T-helper 2 cell treated with Interferon-gamma antibody and Interleukin-4, amounts not matched to agents 100 ng/mL and 5 ng/mL, for 36 hours (primary cell): Measurements from ENCODE around the gene PLCH1. TPM values are rescaled to one million over a fixed set of nuclear protein-coding genes. Genes with fewer than 3 reads are reported as not detected.

Experiments
- intact Hi-C: fragments of 100-400 bp; cut with micrococcal nuclease; formaldehyde crosslinking; loops from one replicate; pipeline ENCODE4 v1.15.1; 2023
- total RNA-seq: library from RNA; stranded (reverse); gene quantifications from 2 replicates; pipeline ENCODE4 v1.2.3, GENCODE V29; 2022

Gene PLCH1
- total RNA-seq, 1 donor from 2014 or later = 0.80 TPM

DNA sequence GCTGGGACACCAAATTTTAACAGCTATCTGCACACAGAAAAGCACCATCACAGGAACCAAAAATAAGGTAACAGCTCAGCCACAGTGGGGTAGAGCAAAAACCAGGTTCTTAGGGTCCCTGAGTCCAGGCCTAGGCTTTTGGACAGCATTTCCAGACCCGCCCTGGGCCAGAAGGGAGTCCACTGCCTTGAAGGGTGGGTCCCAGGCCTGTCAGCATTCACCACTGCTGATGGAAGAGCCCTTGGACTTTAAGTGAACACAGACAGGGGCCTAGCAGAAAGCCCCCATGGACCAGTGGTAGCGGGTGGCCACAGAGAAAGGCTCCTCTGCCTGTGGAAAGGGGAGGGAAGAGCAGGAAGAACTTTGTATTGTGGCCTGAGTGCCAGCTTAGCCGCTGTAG, 56.4 kb downstream of the PLCH1 start:
- intact Hi-C loops = no loop called here

DNA sequence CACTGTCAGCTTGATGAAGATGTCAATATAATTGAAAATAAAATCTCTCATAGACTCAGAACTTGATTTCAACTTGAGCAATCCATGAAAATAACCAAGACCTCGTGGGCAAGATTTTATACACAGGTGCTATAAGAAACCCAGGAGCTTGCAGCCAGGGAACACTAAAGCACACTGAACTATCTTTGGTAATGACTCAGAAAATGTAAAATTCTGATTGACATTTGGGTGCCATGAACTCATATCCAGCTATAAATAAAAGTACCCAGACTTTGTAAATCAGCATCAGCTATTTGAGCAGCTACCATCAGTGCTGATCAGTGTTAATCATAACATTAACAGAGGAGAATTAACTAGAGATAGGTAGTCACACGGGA, 61.5 kb downstream of the PLCH1 start:
- intact Hi-C loops = no loop called here

DNA sequence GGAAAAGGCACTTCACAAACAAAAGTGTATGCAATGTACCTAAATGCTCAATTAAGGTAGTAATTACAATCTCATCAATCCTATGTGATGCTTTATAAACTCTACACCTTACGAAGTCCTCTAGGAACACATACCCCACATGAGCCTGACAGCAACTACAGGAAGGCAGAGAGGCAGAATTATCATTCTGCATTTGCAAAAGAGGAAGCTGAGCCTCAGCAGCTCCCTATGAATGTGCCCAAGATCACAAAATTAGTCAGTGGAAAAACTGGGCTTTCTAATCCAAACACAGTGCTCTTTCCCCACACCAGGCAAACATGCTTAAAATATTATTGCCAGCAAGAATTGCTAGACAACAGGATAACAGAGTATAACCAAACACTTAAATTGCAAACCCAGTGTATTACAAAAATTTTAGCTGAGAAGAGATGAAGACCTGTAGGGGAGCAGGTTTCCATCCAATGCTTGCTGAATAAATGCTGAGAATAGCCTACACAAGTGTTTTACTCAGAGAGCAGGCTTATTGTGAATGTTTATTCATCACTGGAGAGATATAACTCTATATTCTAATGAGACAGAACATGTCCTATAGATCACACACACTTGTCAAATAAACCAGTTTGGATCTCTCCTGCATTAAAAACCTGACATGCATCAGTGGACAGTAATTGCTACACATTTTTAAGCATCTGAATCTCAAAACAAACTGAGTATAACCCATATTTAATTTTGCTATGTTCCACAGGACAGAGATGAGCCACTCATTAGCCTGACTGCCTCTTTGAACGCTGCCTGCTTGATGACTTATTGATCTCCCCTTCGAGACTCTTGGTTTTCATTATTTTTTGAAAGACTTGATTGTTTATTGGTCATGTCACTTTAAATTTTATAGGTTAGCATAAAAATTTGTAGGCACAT, 62.2 kb downstream of the PLCH1 start:
- intact Hi-C loops = no loop called here

DNA sequence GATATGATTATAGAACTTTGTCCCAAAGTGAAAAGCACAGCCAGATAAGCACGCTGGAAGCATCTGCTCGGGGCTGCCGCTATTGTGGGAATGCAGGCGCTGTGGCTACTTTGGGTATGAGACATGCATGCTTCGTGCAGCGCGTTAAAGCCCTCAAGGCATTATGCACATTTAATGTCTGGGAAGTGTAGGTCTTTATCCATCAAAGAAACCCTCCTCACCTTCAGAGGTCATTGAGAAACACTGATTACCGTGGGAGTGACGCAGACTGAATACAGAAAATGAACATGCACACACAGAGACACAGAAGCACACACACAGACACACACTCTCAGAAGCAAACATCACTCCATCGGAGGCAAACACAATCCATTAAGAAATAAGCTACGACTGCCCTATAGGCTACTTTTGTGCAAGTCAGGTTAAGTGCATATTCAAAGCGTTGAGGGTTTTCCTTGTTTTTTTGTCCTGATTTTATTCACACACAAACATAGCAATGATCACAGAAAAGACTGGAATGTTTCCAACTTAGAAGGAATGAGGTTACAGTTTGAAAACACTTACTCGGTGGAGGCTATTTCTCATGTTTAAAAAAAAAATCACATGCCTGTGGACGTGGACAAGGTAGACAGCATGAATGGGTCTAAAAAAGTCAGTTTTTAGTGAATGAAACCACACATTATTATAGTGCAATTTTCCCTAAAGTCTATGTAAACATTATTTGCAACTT, 68.5 kb downstream of the PLCH1 start:
- intact Hi-C loops = no loop called here

DNA sequence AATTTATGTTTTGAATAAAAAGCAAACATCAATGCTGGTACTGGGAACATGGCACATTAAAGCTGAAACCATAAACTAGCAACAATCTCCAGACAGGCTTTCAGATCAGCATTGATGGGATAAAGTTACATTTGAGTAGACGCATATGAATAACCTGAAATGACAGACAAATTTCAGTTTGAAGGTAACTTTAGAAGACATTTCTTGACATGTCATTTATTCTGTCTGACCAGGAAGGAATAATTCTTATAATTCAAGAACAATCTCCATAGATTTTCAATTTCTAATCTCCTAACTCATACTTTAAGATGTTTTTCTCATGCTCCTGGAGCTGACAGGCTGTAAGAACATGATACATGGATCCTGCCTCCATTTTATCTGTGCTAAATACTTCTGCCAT, 69.8 kb downstream of the PLCH1 start:
- intact Hi-C loops = no loop called here

DNA sequence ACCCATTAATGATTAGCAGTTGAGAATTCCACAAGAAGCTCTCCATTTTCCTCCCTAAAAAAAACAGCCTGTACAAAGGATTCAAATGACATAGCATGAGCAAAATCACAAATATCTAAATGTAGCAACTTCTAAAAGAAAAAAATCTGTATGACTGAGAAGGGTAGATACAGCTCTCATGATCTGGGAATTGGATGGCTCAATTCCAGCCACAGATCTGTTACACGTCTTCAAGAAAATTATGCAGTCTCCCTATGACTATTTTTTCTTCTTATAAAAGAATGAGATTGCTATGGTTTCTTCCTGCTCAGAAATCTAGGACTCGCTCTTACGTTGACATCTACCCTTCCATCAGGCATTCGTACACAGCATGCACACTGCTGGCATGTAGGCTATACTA, 71.5 kb downstream of the PLCH1 start:
- intact Hi-C loops = no loop called here

DNA sequence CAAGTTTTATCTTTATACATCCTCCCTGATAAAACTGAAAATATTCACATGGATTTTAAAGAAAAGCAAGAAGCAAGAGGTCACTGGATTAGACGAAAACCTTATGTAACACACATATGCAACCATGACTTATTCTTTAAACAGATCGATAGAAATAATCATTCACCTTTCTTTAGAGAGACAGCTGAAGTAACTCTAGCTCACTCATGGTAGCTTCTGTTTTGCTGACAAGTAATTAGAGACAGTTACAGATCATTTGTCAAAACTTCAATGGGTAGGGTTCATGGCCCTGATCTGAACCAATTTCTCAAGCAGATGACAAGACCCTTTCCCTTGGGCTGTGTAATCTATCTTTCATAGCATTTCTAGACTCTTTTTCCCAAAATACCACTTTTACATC, 74.5 kb downstream of the PLCH1 start:
- intact Hi-C loops = no loop called here

DNA sequence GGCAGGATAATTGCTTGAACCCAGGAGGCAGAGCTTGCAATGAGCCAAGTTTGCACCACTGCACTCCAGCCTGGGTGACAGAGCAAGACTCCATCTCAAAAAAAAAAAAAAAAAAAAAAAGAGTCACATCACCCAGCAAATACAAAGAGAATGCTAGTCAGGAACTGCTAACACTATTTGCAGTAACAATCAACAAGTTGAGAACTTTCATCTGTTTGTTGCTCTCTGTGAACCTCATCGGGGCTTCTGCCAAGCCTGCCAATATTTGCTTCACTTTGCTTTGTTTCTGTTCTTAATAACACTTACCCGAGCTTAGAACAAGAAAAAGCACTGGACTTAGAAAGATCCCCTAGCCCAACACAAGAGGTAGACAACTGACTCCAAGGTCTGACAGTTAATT, 76.9 kb downstream of the PLCH1 start:
- intact Hi-C loops = no loop called here

DNA sequence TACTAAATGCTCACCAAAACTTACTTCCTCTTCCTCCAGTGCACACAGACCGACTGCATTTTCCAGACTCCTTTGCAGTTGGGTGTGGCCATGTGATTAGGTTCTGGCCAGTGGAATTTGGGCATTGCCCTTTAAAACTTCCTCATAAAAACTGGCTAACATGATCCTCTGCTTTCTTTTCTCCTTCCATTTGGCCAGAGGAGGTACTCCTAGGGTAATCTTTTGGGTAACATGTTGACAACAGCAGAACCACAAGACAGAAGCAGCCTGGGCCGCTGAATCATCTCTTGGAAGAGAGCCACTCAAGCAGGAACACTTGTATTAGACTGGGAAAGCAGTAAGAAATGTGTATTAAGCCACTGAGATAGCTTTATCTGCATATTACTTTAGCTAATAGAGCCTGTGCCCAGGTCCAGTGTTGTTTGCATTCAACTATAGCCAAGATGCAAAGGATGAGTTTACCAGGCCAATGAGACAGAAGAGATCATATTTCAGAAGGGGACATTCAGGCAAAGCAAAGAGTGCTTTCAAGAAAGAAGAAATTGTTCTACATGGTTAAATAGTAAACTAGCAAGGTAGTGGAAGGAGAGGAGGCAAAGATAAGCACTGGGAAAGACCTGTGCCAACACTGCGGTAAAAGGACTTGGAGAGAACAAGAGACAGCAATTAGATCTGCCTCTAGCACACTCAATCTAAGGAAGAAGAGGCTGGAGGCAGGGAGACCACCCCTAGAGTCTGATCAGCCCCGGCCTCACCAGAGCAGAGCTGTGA, 79.8 kb downstream of the PLCH1 start:
- intact Hi-C loops = no loop called here

DNA sequence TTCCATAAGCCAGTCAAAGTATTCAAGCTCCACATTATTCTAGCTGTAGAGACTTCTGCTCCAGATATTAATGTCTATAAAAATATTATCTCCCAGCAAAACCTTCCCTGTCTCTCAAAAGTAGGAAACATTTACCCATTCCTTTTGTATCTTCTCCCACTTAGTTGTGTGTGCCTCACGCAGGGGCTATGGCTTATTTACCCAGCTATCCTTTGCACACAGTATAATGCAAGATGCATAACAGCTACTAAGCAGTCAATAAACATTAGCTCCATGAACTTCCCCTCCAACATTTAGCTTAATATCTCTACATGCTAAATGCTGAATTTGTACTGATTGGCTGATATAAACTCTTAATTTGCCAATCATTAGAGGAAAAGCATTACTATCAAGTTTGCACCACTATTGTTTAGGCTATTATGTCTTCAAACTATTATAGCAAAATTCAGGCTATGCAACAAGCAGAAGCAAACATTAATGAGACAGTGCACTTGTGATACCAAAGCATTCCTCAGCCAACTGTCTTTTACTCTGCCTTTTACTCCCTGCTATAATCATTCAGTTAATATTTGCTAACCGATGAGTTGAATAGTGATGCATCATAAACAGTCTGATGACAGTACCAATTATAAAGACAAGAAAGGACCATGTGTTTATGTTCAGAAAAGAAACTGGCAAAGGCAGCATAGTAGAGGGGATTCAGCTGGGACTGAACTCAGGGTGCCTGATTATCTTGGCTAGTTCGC, 81.2 kb downstream of the PLCH1 start:
- intact Hi-C loops = no loop called here

DNA sequence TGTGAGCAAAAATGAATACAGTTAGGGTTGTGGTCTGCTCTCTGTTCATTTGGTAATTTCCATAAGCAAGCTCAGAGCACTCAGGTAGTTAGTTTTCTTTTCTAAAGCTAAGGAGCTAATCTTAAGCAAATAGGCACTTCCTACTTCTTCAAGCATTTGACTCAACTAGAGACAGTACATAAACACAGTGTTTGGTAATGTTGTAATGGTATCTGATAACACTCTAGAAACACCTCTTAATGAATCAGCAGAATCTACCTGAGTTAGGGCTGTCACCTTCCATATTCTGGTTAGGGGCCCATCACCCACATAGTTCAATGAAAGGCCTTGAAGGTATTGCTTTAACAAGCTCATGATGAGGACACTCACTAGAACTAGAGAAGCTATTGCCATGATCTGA, 83.1 kb downstream of the PLCH1 start:
- intact Hi-C loops = no loop called here

DNA sequence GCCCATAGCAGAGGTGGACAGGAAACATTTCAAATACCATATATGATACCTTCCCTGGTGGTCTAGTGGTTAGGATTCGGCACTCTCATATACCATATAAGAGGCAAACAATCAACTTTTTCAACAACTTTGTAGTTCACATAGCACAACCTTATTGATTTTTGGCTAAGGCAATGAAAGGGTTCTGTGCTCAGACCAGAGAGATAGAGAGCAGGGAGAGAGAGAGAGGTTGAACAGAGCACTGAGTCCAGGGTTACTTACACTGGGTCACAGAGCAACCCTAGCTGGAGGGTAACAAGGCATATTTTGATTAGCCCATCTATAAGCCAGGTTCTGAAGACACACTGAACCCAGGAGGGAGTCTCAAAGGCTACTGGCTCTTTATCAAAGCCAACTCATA, 83.8 kb downstream of the PLCH1 start:
- intact Hi-C loops = no loop called here

DNA sequence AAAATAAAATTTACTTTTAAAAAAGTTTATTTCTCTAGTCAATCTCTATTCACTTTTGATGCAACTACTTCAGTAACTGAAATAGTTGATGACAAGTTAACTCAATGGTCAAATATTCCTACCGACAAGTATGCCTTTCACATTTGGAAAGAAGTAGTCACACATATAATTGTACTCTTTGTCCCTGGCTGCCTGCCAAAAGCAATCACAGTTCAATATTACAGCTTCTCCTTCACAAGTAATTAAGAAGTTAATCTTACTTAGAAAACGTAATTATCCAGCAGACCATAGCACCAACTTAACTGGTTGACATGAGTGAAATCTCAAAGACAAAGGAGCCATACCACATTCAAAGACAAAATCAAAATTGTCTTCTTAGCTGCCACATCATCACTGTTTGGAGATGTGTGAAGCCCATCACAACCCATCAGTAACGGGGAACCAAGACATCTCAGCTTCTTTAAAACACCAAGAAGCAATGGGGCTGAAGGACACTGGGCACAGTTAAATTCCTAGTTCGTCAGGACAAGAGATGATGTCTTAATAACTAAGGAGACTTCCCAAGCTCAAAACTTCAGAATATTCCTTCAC, 86.1 kb downstream of the PLCH1 start:
- intact Hi-C loops = no loop called here

DNA sequence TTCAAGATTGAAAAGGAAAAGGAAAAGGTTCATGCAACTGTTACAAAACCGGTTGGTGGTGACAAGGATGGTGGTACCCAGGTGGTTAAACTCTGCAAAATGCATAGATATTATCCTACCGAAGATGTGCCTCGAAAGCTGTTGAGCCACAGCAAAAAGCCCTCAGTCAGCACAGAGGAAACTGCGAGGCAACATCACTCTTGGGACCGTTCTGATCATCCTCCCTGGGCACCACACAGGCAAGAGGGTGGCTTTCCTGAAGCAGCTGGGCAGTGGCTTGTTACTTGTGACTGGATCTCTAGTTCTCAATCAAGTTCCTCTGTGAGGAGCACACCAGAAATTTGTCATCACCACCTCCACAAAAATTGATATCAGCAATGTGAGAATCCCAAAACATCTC, 86.9 kb downstream of the PLCH1 start:
- intact Hi-C loops = no loop called here

DNA sequence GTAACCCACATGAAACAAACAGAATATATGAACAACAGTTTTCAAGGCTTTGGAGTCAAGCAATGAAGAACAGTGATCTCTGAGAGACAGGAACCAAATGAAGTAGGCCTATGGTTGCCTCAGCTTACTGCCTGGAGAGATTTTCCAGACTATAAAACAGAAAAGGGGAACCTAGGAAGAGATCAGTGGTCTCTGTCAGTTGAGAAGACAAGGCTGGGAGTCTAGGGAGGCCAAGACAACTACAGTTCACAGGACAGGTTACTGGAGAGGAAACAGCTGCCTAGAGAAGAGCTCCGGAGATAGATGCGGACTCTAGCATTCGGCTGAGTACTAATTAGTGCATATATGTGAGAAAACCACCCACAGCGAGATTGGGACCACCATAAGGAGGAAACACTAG, 87.7 kb downstream of the PLCH1 start:
- intact Hi-C loops = no loop called here

DNA sequence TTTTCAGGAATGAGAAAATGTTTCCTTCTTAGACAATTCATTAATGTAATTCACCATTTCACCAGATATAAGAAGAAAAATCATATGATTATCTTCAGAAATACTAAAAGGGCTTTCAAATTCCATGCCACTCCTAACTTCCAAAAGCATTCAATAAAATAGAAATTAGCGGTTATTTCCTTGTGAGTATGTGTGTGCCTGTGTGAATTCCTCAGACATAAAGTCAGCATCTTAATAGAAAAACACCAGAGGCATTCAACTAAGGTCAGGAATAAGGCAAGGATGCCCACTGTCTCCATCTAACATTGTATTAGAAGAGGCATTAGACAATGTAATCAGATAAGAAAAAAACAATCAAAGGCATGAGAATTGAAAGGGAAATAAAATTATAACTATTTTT, 88.4 kb downstream of the PLCH1 start:
- intact Hi-C loops = no loop called here

DNA sequence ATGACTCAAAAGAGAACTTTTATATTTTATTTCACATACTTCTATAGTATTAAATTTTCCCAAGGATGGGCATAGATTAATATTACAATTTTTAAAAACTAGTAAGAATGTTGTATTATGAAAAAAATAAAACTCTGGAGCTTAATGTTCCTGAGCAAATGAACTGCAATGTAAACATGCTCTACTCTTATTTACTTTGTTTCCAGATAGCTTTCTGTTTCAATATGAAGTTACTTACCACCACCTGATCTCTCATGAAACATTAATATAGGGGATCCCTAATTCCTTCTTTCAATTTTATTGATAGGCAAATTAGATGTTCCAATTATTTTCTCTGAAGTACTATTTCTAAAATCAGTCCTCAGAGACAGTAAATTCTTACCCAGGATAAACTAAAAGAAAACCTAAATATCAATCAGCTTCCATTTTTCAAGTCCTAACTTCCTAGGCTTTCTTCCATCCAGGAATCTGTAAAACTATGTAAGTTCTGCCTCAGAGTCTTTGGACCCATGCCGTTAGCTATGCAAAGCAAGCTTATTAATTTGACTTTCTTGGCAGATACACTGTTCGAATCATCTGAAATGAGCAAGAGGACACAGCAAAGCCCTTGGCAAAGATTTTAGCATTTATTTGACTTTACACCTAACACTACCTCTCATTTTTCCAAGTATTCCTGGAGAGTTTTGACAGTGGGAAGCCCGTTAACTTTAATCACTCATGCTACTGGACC, 93.2 kb downstream of the PLCH1 start:
- intact Hi-C loops = no loop called here

DNA sequence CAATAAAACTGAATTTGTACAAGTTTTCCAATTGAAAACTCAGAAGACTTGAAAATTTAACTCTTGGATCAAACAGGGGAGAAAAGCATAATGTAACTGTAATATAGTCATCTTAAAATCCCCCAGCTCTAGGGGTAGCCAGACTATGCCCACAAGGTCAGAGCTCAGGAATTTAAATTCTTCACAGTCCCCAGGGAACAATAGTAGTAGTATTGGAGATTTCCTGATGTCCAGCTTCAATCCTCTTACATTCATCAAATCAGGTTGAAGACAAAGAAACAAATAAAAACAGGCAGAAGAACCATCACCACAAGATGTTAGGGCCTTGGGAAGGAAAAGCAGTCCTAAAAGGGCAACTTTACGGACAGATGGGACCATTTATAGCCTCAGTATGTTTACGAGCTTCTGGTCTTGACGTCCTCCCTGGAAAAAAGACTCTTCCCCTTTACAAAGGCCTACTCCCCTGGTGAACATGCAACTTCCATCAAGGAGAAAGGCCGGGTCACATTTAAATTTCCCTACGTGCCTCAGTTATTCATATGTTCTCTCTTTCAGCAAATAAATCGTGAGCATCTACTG, 96.8 kb downstream of the PLCH1 start:
- intact Hi-C loops = no loop called here

DNA sequence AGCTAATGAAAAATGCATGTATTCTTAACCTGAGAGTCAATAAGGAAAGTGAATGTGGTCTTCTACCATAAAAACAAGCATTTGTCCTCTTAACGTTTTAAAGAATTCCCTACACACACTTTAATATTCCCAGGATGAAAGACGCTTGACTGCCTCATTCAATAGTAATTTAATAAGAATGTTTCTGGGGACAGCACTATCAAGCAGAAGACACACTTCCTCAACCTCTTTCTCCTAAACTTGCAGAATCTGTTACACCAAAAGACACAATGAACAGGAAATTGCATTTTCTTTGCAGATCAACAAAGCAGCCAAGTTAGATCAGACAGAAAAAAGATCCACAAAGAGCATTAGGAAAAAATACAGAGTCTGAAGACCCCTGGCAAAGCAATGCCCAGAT, 97.7 kb downstream of the PLCH1 start:
- intact Hi-C loops = no loop called here

DNA sequence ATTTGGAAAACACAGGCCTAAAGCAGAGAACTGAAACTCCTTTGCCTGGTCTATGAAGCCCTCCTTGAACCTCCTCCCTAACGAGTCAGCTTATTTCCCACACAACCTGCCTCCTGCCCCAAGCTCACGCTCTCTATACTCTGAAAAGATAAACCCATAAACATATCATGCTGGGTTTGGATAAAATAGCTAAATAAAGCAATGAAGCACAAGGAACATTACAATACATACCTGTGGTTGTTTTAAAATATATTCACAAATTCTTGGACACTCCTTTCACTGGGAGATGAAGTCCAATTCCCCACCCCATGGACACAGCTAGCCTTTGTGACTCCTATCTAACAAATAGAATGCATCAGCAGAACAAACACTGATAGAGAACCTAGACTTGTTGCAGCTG, 98.2 kb downstream of the PLCH1 start:
- intact Hi-C loops = no loop called here
